Measurements from ENCODE around the gene PALLD. TPM values are rescaled to one million over a fixed set of nuclear protein-coding genes. Genes with fewer than 3 reads are reported as not detected.

The PALLD gene
- total RNA-seq, 1 experiment from 2014 or later: 166 TPM

GRCh38 chr4:168724686-168725411 lies 228.0 kb downstream of the PALLD start:
- Histone ChIP-seq H3K9ac (ENCODE audit: low read length) (no peak overlapping the region), H2AFZ (ENCODE audit: low read depth, low read length, poor library complexity, severe bottlenecking) (no peak overlapping the region), H3K4me1 (ENCODE audit: control insufficient read depth in 1 of 2, insufficient read depth in 2 of 2, low read length in 2 of 2) (no peaks in the 10 kb centered on the region), H3K27ac (ENCODE audit: low read depth, low read length) (no peak overlapping the region), H3K4me3 (replicated peaks in 1 of 2; ENCODE audit: low read depth in 1 of 2, low read length in 2 of 2) (no peak overlapping the region), H4K20me1 (ENCODE audit: insufficient read depth) (no peaks in the 10 kb centered on the region), H3K4me2 (ENCODE audit: low read length) (no peak overlapping the region), H3K79me2 (ENCODE audit: insufficient read depth, low read length) (no peaks in the 10 kb centered on the region), H3K9me2 (ENCODE audit: insufficient read depth) (no peaks in the 10 kb centered on the region), H3K36me3 (ENCODE audit: control insufficient read depth in 1 of 2, insufficient read depth in 2 of 2, low read length in 2 of 2) (no peaks in the 10 kb centered on the region), H3K9me3 (ENCODE audit: control insufficient read depth in 1 of 2, insufficient read depth in 1 of 2, low read depth in 1 of 2, low read length in 2 of 2) (no peaks in the 10 kb centered on the region), H3K27me3 (ENCODE audit: insufficient read depth, low read length) (no peaks in the 10 kb centered on the region)
- intact Hi-C loops (cut with micrococcal nuclease): no loop called here
- TF ChIP-seq ZBTB33 (IDR thresholded peaks at IDR 0.05; ENCODE audit: extremely low read depth, insufficient replicate concordance, low read length): no peak
- TF ChIP-seq TCF7L2 (IDR thresholded peaks at IDR 0.05; ENCODE audit: borderline replicate concordance, extremely low read depth, insufficient read depth, insufficient read length): no peak
- TF ChIP-seq EGR1 (IDR thresholded peaks at IDR 0.05; ENCODE audit: low read depth): no peak
- TF ChIP-seq SP1 (IDR thresholded peaks at IDR 0.05; ENCODE audit: low read depth): no peak
- no peak for TF ChIP-seq EZH2phosphoT487 (IDR thresholded peaks at IDR 0.05; ENCODE audit: borderline replicate concordance)
- no peak for DNase-seq (ENCODE audit: low read depth, low spot score)
- no peak for ATAC-seq
- ChIA-PET POLR2A (no interaction called here), CTCF (no interaction called here), RAD21 (ENCODE audit: low non-redundant PET in 1 of 2, low total read pairs in 2 of 2, uncharacterized antibody in 2 of 2, unreplicated experiment in 2 of 2) (no interaction called here)
- BruUV-seq (replicated peaks): no TSS peak

GRCh38 chr4:168725930-168726329 lies 229.1 kb downstream of the PALLD start:
- H3K4me2 ChIP-seq (ENCODE audit: low read length): no peak overlapping the region
- no peak overlapping the region for H2AFZ ChIP-seq (ENCODE audit: low read depth, low read length, poor library complexity, severe bottlenecking)
- no peaks in the 10 kb centered on the region for H3K27me3 ChIP-seq (ENCODE audit: insufficient read depth, low read length)
- no peaks in the 10 kb centered on the region for H3K4me1 ChIP-seq (ENCODE audit: control insufficient read depth in 1 of 2, insufficient read depth in 2 of 2, low read length in 2 of 2)
- H4K20me1 ChIP-seq (ENCODE audit: insufficient read depth): no peaks in the 10 kb centered on the region
- no peak overlapping the region for H3K27ac ChIP-seq (ENCODE audit: low read depth, low read length)
- H3K4me3 ChIP-seq (replicated peaks in 1 of 2; ENCODE audit: low read depth in 1 of 2, low read length in 2 of 2): no peak overlapping the region
- ChIA-PET POLR2A (no interaction called here), CTCF (no interaction called here), RAD21 (ENCODE audit: low non-redundant PET in 1 of 2, low total read pairs in 2 of 2, uncharacterized antibody in 2 of 2, unreplicated experiment in 2 of 2) (no interaction called here)
- no TSS peak for BruUV-seq (replicated peaks)
- DNase-seq (ENCODE audit: low read depth, low spot score): no peak
- no peaks in the 10 kb centered on the region for H3K36me3 ChIP-seq (ENCODE audit: control insufficient read depth in 1 of 2, insufficient read depth in 2 of 2, low read length in 2 of 2)
- H3K79me2 ChIP-seq (ENCODE audit: insufficient read depth, low read length): no peaks in the 10 kb centered on the region
- intact Hi-C loops (cut with micrococcal nuclease): no loop called here
- H3K9me2 ChIP-seq (ENCODE audit: insufficient read depth): no peaks in the 10 kb centered on the region
- H3K9ac ChIP-seq (ENCODE audit: low read length): no peak overlapping the region
- no peaks in the 10 kb centered on the region for H3K9me3 ChIP-seq (ENCODE audit: control insufficient read depth in 1 of 2, insufficient read depth in 1 of 2, low read depth in 1 of 2, low read length in 2 of 2)
- ATAC-seq: no peak
- TF ChIP-seq POLR2AphosphoS5 (IDR thresholded peaks at IDR 0.05; ENCODE audit: low read depth, low read length) (no peak), REST (IDR thresholded peaks at IDR 0.05; ENCODE audit: low read depth) (no peak), EZH2 (IDR thresholded peaks at IDR 0.05) (no peak), MAX (IDR thresholded peaks at IDR 0.05) (no peak), ZBTB33 (IDR thresholded peaks at IDR 0.05; ENCODE audit: extremely low read depth, insufficient replicate concordance, low read length) (no peak), JUND (IDR thresholded peaks at IDR 0.05) (no peak), CBX3 (IDR thresholded peaks at IDR 0.05; ENCODE audit: low read depth) (no peak), EZH2phosphoT487 (IDR thresholded peaks at IDR 0.05; ENCODE audit: borderline replicate concordance) (no peak)
